HG03097 (cell line): ENCODE measurements around the gene C10orf120.

Experiments used
- ATAC-seq: cut with Tn5 transposase; IDR thresholded peaks from one replicate; pipeline ENCODE4 v1.9.1; 2021; ENCODE audit not compliant: unreplicated experiment, low FRiP score

C10orf120 gene

DNA sequence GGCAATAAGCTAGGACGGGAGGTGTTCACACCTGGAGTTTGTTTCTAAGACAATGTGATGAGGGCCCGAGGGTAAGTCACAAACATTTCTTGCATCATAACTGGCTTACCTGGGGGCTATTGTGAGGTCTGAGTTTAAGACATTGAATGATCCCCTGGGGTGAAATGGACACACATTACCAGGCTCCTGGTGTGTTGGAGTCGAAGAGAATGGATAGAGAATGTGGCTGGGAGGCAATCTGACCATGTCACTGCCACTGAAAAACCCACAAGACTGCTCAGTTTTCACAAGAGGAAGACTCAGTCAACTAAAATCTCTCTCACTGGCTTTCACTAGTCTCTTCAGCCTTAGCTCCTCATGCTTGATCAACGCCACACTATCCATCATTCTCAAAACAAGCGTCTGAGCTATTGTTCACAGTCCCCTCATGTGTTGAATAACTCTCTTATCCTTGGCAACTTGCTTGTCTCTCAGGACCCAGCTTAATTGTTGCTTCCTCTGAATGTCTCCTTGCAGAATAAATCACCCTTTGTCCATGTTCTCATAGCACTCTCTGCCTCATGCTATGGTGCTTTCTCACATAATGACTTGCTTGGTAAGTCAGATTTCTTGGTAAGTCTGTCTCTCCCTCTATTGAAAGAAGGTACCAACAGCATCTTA is at the start of gene C10orf120:
C10orf120 (minus strand) TSS at position 51 of the 660 bp plus-strand sequence. CDS start 56 bp downstream, outside the sequence.
- no peak for ATAC-seq

DNA sequence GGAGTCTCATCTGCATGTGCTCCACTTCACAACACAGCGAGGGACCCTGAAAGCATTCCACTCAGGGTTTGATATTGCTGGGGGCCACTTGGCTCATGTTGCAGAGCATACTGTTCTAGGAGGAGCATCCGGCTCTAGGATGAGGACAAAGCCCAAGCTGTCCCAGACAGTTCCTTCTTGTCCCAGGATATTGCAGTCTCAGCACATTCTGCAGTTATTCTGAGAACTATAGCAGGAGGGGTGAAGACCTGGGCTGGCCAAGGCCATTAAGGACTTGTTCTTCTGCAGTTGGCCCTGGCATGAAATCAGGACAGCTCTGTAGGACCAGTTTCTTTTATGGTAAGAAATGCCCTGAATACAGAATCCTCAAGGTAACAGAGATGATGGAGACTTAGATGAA is 48.9 kb upstream of the C10orf120 start:
- ATAC-seq: no peak

DNA sequence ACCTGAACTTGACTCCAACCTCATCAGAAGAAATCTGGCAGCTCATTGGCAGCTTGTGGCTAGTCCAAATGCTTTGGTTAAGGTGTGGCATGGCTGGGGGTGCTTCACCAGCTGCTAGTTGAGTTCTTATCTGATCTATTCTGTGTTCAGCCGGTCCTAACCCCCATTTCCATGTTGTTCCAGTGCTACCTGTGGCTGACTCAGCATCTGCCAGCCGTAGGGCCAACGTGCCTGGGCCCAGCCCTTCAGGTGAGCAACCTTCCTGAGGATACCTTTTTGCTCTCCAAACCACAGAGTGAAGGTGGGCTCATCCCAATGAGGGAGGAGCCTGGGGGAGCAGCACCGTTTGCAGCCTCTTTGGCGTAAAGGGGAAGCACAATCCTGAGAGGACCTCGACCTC is 46.8 kb upstream of the C10orf120 start:
- no peak for ATAC-seq

DNA sequence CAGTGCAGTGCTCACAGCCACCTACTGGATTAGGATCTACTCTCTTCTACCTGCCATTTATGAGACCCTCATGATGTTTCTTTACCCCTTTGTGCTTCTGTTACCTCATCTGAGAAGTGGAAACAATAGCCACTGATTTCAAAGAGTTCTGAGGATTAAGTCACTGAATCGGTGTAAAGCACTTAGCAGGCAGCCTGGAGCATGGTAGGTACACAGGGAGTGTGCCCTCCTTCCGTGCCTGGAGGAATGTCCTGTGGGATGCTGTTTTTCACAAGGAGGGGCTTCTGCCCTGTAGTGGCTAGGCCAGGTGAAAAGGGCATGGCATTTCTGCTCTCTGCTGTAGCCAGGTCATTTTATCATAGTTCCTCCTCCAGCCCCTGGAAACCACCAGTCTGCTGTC is 44.6 kb upstream of the C10orf120 start:
- ATAC-seq: no peak

DNA sequence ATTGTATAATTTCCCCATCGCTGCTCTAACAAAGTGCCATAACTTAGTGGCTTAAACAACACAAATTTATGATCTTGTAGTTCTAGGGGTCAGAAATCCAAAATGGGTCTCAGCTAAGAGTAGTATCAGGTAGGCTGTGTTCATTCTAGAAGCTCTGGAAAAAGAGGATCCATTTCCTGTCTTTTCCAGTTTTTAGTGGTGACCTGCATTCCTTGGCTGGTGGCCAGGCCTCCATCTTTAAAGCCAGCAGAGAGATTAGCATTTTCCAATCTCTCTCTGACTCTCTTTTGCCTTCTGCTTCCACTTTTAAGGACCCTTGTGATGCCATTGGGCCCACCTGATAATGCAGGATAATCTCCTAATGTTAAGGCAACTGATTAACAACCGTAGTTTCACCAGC is 41.0 kb upstream of the C10orf120 start:
- no peak for ATAC-seq

DNA sequence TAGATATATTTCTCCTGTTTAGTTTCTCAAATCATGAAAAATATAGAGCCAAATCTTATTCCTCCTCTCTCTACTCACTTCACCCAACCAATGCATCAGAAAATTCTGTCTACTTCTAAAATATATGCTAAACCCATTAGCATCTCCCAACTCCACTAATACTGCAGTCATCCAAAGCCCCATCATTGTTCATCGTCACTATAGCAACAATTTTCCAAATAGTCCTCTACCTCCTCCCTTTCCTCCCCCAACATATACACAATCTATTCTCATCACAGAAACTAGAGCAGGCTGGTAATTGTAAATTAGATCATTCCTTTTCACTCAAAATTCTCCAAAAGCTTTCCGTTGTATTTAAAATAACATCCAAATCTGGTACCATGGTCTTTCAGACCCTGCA is 38.4 kb upstream of the C10orf120 start:
- no peak for ATAC-seq

DNA sequence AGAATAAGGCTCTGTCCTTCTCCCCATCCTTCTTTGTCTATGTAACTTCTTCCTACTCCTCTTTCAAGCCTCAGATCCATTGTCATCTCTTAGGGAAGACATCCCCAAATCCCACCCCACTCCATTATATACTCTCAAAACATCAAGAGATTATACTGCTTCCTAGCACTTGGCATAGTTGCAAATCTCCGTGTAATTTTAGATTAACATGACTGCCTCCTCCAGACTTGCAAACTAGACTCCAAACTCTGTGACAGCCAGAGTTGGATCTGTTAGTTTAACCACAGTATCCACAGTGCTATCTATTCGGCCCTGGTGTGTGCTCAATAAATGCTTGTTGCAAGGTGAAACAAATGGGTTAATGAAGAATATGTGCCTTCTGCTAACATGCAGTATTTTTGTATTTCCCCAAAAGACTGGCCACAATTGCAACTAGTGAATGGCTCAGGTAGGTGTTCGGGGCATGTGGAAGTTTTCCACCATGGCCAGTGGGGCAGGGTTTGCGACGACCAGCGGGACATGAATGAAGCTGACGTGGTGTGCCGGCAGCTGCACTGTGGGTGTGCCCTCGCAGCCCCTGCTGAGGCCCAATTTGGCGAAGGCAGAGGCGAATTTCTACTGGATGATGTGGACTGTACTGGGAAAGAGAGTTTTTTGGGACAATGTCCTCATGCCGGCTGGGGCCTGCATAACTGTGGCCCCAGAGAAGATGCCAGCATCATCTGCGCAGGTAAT is 34.5 kb upstream of the C10orf120 start:
- ATAC-seq: no peak

DNA sequence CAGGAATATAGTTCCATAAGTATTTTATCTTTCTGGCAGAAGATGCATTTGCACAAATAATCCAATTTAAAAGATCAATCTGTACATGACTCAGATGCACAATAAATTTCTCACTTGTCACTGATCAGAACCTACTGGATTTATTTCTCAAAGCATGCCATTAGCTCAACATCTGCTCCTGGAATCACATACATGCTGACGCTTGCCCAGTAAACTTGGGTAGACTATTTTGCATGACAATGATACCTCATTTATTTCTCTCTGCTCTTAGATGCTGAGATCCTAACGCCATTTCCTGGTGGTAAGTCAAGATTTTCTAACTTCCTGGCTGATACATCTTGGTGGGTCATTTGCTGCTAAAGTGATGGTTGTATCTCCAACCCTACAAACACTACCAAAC is 33.8 kb upstream of the C10orf120 start:
- no peak for ATAC-seq

DNA sequence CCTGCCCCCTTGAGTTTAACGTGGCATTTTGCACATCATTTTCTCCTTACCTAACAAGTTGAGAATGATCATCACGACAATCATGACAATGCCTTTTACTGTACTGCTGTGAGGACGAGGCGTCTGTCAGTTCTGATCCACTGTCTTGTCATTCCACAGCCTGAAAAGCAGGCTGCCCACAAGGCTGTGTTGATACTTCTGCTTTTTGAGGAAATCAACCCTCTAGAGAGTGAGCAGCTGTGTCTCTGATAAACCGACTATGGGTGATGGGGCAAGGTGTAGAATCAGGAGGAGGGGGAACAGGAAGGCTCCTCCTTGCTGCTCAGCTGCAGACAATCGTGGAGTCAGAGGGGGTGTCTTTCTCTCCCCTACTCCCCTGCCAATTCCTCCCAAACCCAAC is 30.6 kb upstream of the C10orf120 start:
- no peak for ATAC-seq

DNA sequence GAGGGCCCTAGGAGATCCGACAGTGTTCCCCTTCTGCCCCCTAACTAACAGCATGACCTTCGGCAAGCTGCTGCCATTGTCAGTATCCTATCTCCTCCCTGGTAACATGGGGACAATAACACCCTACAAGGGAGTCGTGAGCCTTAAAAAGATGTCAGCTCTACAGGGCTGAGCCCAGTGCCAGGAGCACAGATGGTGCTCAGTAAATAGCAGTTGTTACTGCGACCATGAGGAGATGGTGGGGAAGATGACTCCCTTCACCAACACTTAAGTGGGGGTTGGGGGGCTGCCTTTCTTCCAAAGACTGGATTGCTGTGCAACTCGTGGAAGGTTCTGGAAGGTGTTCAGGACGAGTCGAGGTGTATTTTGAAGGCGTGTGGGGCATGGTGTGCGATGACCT is 29.5 kb upstream of the C10orf120 start:
- ATAC-seq: no peak

DNA sequence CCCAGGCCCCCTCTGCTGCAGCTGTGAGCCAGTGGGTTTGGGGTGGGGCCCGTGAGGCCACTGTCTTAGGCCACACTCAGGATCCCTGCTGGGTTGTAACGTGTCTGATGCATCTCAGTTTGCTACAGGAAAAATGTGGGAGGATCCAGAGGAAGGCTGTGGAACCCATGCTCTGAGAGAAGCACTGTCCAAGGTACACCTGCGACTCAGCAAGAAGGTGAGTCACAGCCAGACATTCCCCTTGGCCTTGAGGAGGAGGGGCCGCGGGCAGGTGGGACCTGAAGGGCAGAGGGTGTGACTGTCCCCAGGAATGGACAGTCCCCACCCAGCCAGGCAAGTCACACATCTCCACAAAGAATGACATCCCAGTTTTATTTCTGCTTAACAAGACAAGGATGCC is 27.8 kb upstream of the C10orf120 start:
- ATAC-seq: no peak

DNA sequence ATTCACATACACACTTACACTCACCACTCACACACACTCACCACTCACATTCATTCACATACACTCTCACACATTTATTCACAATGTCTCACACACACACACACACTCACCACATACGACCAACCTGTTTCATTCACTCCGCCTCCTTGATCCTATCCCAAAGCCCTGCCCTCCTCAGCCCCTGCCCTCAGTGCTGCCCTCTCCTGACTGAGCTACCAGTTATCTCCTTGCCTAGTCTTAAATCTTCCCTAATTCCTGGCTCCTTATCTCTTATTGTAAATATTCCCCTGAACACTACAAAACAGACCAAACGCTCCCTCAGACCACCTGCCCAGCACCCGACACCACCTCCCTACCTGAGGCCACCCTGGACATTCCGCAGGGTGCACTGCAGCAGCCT is 26.1 kb upstream of the C10orf120 start:
- ATAC-seq: no peak

DNA sequence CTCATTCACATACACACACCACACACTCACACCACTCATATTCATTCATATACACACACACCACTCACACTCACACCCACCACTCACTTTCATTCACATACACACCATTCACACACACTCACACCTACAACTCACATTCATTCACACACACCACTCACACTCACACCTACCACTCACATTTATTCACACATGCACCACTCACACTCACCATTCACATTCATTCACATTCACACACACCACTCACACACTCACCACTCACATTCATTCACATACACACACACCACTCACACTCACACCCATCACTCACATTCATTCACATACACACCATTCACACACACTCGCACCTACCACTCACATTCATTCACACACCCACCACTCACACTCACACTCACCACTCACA is 25.4 kb upstream of the C10orf120 start:
- no peak for ATAC-seq

DNA sequence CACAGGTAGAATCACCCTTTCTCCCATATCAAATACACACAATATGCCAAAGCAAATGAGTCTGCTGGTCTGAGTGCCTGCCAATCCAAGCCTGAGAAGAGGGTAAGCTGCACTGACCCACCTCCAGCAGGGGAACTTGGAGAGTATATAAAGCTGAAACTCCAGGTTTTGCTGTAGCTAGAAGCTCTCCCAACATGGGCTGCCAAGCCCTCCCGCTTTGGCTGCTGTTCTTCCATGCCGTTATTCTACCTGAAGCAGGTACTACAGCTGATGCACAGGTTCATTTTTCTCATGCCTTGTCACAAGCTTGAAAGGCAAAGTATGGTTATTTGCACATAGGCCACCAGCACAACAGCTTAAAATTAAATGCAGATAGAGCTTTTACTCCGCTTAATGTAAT is 21.5 kb upstream of the C10orf120 start:
- ATAC-seq: no peak

DNA sequence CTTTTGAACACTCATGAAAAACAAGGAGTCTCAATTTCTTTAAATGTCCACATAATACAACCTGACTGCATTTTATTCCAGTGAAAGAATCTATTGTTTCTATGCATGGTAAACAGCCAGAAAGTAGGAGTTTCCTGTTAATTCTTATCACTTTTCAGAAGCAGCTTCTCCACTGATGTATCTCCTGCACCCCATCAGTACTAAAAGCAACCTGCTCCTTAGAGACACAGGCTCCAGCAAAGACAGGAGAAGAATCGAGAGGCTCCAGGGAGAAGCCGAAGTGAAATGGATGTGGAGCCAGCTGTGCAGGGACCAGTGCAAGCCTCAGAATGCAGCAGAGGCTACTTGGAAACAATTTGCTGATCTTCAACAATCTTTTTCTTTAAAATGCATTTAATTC is 16.4 kb upstream of the C10orf120 start:
- ATAC-seq: no peak

DNA sequence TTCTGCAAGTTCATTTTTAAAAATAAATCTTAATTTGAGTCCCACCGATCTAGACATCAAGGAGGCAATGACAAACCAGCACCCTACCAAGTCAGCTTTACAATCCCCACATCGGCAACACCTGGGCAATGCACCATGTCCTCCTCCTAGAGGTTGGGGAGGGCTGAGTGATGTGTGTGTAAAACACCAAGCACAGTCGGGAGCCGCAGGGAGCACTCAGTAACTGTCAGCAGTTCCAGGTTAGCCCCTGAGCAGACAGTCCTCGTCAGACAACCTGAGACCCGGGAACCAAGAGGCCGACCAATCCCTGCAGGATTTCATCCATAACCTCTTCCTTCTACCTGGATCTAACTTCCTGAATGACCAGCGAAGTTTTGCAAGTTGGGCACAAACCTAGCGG is 15.9 kb upstream of the C10orf120 start:
- no peak for ATAC-seq

DNA sequence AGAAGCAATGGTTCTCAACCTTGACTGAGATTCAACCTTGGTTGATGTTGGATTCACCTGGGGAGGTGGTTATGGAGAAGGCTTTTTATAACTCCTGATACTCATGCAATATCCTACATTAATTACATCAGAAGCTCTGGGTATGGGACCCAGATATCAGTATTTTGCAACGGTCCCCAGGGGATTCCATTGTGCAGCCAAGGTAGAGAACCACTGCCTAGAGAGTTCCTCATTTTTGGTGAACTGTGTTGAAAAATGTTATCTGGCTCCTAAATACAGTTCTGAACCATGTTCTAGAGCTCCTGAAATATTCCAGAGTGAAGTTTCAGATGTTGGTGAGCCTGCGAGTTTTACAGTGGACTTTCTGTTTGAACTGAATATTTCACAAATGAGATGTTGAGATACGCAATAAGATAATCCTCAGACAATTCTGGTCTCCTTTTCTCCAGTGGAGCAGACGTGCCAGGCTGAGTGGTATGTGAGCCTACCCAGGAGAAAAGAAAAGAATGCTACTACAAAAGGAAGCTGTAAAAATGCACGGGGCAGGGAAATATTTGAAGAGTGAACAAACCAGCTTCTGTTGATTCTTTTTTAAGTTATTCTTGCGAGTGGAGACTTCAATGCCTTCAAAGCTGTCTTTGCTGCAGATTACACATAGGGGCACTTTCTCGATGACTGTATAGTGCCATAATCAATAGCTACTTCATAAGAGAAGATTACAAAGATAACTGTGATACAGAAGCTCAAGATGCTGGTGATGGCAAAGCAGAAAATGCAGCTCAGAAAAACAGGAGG is 13.6 kb upstream of the C10orf120 start:
- no peak for ATAC-seq

DNA sequence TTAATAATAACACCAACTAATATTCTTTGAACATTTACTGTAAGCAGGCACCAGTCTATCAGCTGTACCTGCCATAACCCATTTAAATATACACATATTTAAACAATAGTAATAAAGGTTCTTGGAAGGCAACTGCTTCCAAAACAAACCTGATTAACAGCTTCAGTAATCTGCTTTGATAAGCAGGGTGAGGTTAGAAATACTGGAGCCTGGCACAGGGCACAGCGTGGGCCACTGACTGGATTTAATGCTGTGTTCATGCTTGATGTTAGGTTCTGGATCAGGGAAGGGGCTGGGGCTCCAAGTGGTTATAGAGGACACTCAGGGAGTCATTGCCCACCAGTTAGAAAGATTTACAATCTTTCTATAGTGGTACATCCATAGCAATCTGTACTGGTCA is 10.9 kb upstream of the C10orf120 start:
- ATAC-seq: no peak

DNA sequence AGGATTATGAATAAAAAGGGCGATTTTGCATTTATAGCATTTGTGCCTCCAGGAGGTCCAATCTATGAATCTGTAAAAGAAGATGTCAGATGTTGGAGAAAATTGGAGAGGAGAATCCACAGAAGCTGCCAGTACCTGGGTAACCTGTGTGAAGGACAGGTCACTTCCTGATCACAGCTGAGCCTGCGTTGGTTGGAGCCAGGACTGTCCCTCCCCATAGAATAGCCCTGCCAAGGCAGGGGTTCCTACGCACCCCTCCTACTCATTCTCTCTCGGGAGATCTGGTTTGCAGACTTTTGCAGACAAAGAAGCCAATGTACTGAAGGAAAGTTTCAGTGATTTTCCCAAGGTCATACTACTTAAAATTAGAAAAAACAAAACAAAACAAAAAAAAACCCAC is 10.3 kb upstream of the C10orf120 start:
- ATAC-seq: no peak

DNA sequence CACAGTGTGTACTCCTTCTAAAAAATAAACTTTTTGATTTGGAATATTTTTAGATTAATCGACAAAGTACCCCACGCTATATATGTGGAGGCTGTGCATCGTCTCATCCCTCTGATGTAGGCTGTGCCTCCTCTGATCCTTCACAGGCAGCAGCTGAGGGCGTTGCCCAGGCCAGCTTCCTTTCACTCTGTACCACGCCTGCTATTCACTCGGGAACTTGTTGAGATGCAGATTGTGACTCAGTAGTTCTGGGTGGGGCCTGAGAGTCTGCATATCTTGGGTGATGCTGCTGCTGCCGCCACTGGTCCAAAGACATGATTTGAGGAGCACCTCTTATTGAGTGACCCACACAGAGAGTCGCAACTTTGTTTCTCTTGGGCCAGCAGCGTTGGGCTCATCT is 7.9 kb upstream of the C10orf120 start:
- ATAC-seq: no peak

DNA sequence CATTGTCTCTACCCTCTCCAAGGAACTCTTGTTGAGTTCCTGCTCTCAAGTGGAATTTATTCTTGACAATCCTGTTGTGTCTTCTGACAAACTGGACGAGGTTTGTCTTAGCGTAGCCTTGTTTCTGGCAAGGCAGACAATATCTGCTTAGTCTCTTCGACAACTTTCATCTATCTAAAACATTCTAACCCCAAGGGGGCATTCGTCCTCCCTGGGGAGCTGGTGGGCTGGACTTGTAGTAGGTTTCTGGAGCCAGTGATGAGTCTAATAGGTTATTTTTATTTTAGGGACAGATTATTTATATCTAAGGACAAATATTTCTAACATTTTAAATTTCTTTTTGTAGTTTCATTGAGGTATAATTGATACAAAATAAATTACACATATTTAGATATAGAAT is 7.3 kb upstream of the C10orf120 start:
- ATAC-seq: no peak

DNA sequence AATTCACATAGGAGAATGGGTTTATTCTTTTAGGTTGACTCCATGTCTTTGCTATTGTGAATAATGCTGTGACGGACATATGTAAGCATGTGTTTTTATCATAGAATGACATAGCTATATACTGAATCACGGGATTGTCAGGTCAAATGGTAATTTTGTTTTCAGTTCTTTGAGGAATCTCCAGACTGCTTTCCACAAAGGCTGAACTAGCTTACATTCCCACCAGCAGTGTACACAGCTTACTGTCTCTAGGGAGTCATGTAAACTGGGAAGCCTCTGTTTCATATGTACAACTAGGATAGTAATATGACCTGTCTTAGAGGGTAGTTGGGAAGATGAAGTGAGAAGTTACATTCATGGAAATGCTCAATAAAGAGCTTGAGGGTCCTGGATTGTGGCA is 6.8 kb upstream of the C10orf120 start:
- no peak for ATAC-seq
